Astrocyte of the spinal cord (primary cell): ENCODE measurements around the gene STEAP1B.
"Not testable (repeated sequence)": the region's sequence is repeated elsewhere in the genome, so short reads cannot be mapped to it uniquely, and the experiment has no call there.

Experiments
- DNase-seq: peaks from one replicate; pipeline ENCODE4 v3.0.0; 2011; ENCODE audit warnings: low read depth, low spot score
- H3K4me3 ChIP-seq: 2 replicates; pipeline ENCODE4 v1.5.1; 2011; ENCODE audit warnings: low read depth, mild to moderate bottlenecking, low read length, moderate library complexity
- CTCF ChIP-seq: IDR thresholded peaks from 2 replicates; pipeline ENCODE4 v1.5.1; 2012; ENCODE audit warnings: low read depth, mild to moderate bottlenecking, low read length, inconsistent platforms
- in situ Hi-C: cut with HindIII; loops from 2 replicates; pipeline ENCODE4 v1.10.0; 2017; ENCODE audit warnings: low sequenced_read_pairs

STEAP1B gene

GRCh38 chr7:22452142-22452959 is 47.6 kb downstream of the STEAP1B start:
- peak; percentile 32 for DNase-seq
- peak; percentile 90 for TF ChIP-seq CTCF
- peak overlapping the region; percentile 22 for H3K4me3 ChIP-seq
- in situ Hi-C loops = no loop called here

- DNase-seq, in situ Hi-C loops, H3K4me3 ChIP-seq: not testable (repeated sequence)
Measured at GRCh38 chr7:22450013-22450412, 50.0 kb downstream of the STEAP1B start.

- no peak overlapping the region for H3K4me3 ChIP-seq
- in situ Hi-C loops = no loop called here
- no peak for DNase-seq
Measured at GRCh38 chr7:22447762-22448161, 52.2 kb downstream of the STEAP1B start.

GRCh38 chr7:22447008-22447407 is 53.0 kb downstream of the STEAP1B start:
- in situ Hi-C loops = no loop called here
- TF ChIP-seq CTCF = no peak

More at GRCh38 chr7:22447762-22448161, 52.2 kb downstream of the STEAP1B start:
- no peak for TF ChIP-seq CTCF

DNA sequence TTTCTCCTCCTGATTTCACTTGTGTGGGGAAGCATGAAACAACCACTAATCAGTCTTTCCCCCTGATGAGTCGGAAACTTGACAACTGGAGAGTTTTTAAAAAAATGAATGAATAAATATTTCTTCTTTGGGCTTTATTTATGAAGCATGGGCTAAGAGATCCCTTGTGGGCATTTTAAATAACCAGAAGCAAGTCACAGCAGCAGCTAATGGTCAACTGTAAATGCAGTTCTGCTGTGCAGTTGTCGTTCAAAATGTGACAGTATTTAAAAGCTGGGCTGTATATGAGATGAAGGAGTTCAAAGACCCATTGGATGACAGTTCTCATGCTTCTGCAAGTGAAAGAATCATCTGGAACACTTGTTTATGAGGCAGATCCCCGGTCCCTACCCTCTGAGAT is 54.1 kb downstream of the STEAP1B start:
- no peak overlapping the region for H3K4me3 ChIP-seq
- in situ Hi-C loops = no loop called here

More at GRCh38 chr7:22447008-22447407, 53.0 kb downstream of the STEAP1B start:
- H3K4me3 ChIP-seq = no peak overlapping the region
- no peak for DNase-seq

DNA sequence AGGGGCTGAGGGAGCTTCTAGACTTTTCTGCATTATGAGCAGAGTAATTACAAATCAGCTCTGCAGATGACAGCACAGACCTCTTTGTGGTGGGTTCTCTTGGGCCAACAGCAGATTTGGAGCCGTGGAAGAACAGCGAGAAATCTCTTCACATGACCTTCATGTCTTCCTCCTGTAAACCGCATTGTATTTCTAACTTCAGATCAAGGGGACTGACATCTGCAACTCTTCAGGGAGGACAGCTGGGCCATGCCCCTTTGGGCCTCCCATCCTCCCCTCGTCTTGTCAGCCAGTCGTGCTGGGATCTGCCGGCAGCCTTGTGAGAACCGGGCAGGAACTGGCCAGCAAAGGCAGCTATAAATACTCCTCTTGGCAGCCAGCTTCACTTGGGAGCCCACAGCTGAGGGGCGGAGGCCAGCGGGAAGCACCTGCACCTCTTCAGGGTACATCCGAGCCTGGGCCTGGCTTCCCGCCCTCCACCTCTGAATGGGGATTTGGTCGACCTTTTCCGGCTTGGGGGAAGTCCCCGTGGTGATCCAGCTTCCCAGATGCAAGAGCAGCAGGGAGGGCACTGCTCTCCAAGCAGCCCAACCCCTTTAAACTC is 54.7 kb downstream of the STEAP1B start:
- in situ Hi-C loops = no loop called here
- TF ChIP-seq CTCF = no peak
- no peak overlapping the region for H3K4me3 ChIP-seq
- peak; percentile 31 for DNase-seq

More for the DNA sequence above, 54.1 kb downstream of the STEAP1B start:
- TF ChIP-seq CTCF = no peak
- DNase-seq = no peak

DNA sequence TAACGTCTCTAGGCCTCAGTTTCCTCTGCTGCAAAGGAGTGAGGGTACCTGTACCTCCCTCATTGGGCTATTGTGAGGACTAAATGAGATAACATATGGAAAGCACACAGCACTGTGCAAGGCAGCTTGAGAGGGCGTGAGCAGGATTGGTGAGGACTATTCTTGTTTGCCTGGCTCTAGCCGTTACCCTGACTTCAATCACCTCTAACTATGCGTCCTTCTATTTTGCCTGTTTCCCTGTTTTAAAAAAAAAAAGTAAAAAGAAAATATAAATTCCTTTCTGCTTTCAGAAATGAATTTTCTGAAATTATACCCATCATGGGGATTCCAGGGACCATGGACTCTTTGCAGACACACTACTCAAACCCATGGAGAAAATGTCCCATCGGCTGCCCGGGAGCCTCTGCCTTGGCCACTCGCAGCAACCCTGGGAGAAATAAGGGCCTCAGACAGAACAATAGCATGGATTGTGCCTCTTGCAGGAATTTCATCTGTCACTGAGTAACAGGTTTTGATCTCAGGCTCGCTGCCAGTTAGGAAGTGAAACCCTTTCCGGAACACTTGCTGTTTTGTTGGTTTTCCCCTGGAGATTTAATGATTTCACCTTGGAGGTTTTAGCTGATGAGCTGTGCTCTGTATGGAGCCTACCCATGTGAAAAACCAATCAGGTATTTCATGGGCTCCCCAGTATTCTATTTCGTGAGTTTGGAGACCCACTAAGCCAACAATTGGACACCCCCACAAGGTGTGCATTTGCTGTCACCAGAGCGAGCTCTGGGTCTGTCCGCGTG is 55.6 kb downstream of the STEAP1B start:
- DNase-seq = no peak

More for the DNA sequence above, 55.6 kb downstream of the STEAP1B start:
- no peak overlapping the region for H3K4me3 ChIP-seq
- TF ChIP-seq CTCF = no peak
- in situ Hi-C loops = no loop called here
